Effector CD8-positive, alpha-beta T cell (primary cell): Measurements from ENCODE around the gene SOD3.

Experiments
- DNase-seq: peaks from one replicate; lab custom pipeline; 2025; lab: John Stamatoyannopoulos, UW

SOD3 gene

DNA sequence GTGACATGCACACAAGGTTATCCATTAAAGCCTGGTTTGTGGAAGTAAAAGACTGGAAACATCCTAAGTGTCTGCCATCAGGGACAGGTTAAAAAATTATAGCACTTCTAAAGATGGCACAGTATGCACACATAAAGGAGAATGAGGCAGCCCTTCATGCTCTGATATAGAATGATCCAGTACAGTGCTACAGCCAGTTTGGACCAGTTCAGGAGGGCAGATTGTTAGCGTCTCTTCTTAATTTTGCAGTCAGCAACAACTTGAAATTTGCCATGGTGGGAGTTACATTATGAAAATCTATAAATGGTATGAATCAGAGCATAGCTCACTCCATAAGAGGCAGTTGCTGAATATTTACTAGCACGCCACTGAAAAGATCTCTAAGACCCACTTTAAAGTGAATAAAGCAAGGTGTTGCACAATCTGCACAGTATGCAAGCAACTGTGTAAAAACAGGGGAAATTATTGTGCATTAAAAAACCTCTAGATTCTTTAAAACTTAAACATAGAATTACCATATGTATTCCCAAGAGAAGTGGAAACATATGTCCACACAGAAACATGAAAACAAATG is 20.3 kb upstream of the SOD3 start:
- no peak for DNase-seq

GRCh38 chr4:24775750-24776149 is 19.6 kb upstream of the SOD3 start:
- DNase-seq, result no peak

GRCh38 chr4:24777536-24778463 is 17.6 kb upstream of the SOD3 start:
- DNase-seq, result no peak

GRCh38 chr4:24778464-24779225 is 16.7 kb upstream of the SOD3 start:
- DNase-seq, result no peak

- DNase-seq, result no peak
These were observed 14.4 kb upstream of the SOD3 start for GRCh38 chr4:24780936-24781495.

GRCh38 chr4:24781999-24782745 is 13.2 kb upstream of the SOD3 start:
- no peak for DNase-seq

- DNase-seq, result no peak
These were observed 11.9 kb upstream of the SOD3 start for GRCh38 chr4:24783506-24783905.

DNA sequence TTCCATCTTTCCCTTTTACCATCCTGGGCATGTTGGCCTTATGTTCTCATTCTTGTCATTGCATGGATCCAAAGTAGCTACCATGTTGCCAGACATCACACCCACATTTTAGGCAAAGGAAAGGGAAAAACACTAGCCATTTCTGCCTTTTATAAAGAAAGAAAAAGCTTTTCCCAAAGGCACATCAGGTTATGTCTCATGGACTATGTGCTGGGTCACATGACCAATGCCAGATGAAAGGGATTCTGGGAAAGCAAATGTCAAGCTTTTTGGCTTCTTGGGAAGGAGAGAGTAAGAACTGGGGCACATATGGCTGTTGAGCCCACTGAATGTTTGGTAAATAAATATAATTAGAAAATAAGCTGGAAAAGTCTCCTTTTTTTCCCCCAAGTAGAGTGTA is 4.3 kb upstream of the SOD3 start:
- no peak for DNase-seq

DNA sequence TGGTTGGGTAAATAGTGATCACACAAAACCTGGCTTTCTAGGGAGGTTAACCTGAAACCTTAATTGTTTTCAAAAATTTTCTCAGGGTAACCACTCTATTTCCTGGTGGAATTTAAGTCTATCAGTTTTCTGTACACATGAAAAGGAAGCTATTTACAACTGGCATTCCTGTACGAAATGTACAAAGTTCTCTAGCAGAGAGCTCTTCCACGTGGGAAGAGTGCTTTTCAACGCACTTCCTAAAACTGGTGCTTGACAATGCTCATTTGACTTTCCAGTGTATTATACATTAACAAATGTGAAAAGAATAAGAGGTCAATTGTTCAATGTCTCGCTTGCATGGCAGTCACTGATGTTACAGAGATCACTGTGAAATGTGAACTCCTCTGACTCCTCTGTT is 2.8 kb upstream of the SOD3 start:
- no peak for DNase-seq

DNA sequence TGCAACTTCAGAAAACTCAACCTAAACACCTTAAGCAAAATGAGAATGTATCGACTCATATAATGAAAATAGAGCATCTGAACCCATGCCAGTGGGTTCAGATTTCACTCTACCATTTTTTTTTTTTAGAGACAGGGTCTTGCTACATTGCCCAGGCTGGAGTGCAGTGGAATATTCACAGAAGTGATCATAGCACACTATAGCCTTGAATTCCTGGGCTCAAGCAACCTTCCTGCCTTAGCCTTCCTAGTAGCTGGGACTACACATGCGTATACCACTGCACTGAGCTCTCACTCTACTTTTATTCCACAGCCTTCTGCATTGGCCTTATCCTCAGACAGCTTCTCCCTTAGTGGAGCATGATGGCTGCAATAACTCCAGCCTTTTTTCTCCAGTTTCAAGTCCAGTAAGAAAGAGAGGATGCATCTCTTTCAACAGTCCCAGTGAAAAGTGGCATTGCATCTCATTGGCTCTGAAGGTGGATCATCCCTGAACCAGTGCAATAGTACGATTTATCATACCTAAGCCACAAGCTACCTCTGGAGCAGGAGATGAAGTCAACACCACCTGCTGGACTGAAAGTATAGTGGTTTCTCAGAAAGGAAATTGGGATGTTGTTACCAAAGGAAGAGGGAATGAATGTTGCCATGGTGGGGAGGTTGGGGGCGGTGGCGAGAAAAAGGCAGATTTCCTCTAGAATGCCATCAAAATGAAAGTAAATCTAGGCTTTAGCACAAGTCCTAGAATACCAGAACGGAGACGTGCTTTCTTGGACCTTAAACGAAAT is 2.0 kb upstream of the SOD3 start:
- no peak for DNase-seq

DNA sequence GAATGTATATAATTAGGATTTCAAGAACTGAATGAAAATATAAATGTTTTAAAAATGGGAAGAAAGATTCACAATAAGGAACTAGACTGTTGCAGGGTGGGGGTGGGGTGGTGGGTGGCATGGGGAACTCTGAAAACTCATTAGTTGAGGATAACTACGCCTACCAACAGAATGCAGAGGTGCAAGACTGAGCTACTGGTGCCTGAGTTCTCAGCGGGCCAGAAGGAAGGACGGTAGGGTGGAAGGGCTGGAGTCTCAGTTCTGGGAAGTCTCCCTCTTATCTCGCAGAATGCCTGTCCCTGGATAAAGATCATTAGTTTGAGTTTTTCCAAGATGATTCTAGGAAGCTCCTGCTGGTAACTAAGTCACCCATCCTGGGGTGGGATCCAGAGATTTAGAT is 1.3 kb upstream of the SOD3 start:
- no peak for DNase-seq

DNA sequence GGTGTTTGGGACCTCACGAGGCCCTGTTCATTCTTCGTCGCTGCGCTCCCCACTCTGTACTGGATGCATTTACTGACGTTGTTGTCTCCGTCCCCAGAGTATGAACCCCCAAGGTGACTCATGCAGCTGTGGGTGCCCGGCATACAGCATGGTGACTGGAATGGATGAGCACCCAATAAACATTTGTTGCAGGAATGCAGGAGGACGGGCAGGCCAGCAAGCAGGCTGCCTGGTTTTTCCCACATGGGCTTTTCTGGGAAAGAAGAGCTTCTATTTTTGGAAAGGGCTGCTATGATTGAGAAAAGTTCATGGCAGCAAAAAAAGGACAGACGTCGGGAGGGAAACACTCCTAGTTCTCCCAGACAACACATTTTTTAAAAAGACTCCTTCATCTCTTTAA is 893 bp upstream of the SOD3 start:
- no peak for DNase-seq

DNA sequence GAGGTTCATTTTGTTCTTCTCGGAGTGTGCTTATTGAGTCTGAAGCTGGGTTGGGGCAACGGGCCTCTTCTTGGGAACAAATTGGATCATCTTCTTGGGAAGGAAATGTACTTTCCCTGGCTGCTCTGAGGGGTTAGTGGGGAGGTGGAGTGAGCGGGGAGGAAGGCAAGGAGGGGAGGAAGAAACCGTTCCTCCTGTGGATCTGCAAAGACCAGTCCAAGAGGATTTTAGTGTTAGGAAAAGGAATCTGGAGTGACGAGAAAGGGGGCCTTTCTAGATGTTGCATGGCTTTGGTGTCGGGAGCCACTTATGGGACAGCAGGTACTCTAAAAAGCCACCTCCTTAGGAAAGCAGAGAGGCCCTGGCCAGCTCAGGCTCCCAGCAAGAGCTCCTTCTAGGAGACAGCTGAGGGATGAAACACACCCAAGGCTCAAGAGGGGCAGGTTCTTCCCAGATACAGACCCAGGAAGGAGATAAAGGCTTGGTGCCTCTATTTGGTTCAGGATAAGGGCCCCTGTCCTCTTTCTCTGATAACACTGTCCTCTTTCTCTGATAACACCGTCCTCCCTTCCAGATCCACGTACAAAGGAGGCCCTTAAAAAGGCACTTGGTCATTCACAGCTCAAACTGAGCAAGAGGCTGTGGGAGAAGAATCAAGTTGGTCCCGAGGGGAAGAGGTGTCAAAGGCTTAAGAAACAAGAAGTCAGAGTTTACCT is 451 bp downstream of the SOD3 start:
- DNase-seq, result no peak

DNA sequence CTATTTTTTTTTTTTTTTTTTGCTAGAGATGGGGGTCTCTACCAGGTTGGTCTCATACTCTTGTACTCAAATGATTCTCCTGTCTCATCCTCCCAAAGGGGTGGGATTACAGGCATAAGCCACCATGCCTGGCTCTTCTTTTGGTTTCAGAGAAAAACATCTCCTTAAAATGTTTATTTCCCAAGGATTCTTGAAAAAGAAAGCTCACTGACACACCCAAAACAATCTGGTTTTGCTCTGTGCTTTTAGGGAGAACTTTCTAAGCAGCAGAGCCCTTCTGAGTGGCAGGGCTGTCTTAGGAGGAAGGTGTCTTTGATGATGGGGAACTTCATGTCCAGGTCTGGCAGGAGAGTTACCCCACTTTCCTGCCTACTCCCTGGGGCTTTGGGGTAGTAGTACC is 1.2 kb downstream of the SOD3 start:
- DNase-seq, result no peak

DNA sequence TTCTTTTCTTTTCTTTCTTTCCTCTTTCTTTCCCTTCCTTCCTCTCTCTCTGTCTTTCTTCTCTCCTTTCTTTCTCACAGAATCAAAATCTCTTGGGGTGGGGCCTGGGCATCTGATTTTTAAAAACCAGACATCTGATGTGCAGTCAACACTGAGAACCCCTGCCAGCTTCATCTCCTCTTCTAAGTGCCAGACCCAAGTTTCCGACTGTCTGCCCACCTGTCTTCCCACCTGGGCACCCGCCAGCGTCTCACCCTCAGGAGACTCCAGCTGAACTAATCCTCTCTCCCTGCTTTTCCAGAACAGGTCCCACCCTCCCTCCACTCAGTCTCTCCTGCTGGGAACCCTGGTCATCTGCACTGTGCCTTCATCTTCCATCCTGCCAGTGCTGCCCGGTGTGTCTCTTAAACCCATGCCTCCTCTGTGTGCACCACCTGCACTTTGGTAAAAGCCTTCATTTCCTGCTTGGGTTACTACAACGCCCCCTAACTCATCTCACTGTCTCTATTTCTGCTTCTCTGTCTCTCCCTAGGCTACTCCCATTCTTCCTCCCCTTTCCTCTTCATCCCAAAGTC is 2.8 kb downstream of the SOD3 start:
- no peak for DNase-seq

DNA sequence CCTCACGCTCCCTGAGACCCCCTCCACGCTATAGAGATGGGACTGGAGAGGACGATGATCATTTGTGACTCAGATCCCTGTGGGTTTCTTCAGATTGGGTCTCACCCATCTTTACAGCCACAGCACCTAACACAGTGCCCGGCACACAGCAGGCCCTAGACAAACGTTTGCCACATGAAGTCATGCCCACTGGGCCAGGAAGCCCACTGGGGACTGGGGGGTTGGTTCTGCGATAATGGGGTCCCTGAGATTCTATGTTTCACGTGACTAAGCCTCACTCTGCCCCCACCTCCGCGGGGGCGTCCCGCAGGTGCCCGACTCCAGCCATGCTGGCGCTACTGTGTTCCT is 3.8 kb downstream of the SOD3 start:
- no peak for DNase-seq

DNA sequence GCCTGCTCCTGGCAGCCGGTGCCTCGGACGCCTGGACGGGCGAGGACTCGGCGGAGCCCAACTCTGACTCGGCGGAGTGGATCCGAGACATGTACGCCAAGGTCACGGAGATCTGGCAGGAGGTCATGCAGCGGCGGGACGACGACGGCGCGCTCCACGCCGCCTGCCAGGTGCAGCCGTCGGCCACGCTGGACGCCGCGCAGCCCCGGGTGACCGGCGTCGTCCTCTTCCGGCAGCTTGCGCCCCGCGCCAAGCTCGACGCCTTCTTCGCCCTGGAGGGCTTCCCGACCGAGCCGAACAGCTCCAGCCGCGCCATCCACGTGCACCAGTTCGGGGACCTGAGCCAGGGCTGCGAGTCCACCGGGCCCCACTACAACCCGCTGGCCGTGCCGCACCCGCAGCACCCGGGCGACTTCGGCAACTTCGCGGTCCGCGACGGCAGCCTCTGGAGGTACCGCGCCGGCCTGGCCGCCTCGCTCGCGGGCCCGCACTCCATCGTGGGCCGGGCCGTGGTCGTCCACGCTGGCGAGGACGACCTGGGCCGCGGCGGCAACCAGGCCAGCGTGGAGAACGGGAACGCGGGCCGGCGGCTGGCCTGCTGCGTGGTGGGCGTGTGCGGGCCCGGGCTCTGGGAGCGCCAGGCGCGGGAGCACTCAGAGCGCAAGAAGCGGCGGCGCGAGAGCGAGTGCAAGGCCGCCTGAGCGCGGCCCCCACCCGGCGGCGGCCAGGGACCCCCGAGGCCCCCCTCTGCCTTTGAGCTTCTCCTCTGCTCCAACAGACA is 4.4 kb downstream of the SOD3 start:
- no peak for DNase-seq

DNA sequence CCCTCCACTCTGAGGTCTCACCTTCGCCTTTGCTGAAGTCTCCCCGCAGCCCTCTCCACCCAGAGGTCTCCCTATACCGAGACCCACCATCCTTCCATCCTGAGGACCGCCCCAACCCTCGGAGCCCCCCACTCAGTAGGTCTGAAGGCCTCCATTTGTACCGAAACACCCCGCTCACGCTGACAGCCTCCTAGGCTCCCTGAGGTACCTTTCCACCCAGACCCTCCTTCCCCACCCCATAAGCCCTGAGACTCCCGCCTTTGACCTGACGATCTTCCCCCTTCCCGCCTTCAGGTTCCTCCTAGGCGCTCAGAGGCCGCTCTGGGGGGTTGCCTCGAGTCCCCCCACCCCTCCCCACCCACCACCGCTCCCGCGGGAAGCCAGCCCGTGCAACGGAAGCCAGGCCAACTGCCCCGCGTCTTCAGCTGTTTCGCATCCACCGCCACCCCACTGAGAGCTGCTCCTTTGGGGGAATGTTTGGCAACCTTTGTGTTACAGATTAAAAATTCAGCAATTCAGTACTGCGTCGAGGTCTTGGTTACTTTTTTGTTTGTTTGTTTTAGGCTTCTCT is 5.0 kb downstream of the SOD3 start:
- DNase-seq, result no peak
